T-cell (primary cell): ENCODE results near the gene MACO1. TPM values are rescaled to one million over a fixed set of nuclear protein-coding genes. Genes with fewer than 3 reads are reported as not detected.

Experiments
- ATAC-seq, 4 experiments: fragments of 200-7000 bp in 3 of 4; fragments of 150-1000 bp in 1 of 4; cut with Tn5 transposase; replicated peaks in 1 of 4; 1 replicate in 3 of 4; 2 replicates in 1 of 4; pipeline ENCODE4 v1.10.0; 2021; ENCODE audit warnings: moderate library complexity in 3 of 4, mild to moderate bottlenecking in 2 of 4, moderate number of reproducible peaks in 1 of 4
- CTCF ChIA-PET, 2 donors: fragments of 300-600 bp; sonication (Branson Sonifier 250); formaldehyde crosslinking; loops; one replicate each; lab custom pipeline; 2022; ENCODE audit warnings: antibody characterized with exemption in 2 of 2; lab: Charles Lee
- POLR2A ChIA-PET, 2 donors: fragments of 300-600 bp; sonication (Branson Sonifier 250); formaldehyde crosslinking; loops; one replicate each; lab custom pipeline; 2022; ENCODE audit warnings: antibody characterized with exemption in 2 of 2; lab: Charles Lee
- DNase-seq, 35 experiments: peaks; one replicate each; pipeline versions ENCODE4 v3.0.0 to v3.0.0-alpha.2; 2013 to 2023
- H3K27ac ChIP-seq: one replicate; pipeline ENCODE4 v1.5.1; 2013; ENCODE audit warnings: low read length
- H3K27me3 ChIP-seq, 2 experiments: replicated peaks in 1 of 2; 1 replicate in 1 of 2; 2 replicates in 1 of 2; pipeline versions ENCODE4 v1.6.1 to v1.7.0; 2013; ENCODE audit warnings: low read length in 1 of 2, mixed read lengths in 1 of 2; ENCODE audit not compliant: control insufficient read depth in 2 of 2, insufficient read depth in 2 of 2; ENCODE audit errors: extremely low read depth in 1 of 2
- H3K36me3 ChIP-seq, 2 donors: 1 replicate in 1 of 2; 2 replicates in 1 of 2; pipeline versions ENCODE4 v1.6.1 to v1.7.0; 2013; ENCODE audit warnings: low read length in 1 of 2; ENCODE audit not compliant: control insufficient read depth in 2 of 2, insufficient read depth in 1 of 2; ENCODE audit errors: extremely low read depth in 1 of 2
- H3K4me1 ChIP-seq, 2 experiments: 1 replicate in 1 of 2; 2 replicates in 1 of 2; pipeline versions ENCODE4 v1.6.1 to v1.7.0; 2013; ENCODE audit warnings: low read length in 2 of 2, mixed read lengths in 1 of 2; ENCODE audit not compliant: insufficient read depth in 2 of 2, control insufficient read depth in 1 of 2; ENCODE audit errors: extremely low read depth in 1 of 2
- H3K4me3 ChIP-seq, 2 donors: 1 replicate in 1 of 2; 2 replicates in 1 of 2; pipeline versions ENCODE4 v1.5.1 to v1.7.0; 2013; ENCODE audit warnings: mild to moderate bottlenecking in 2 of 2, low read length in 1 of 2, moderate library complexity in 1 of 2; ENCODE audit not compliant: control insufficient read depth in 1 of 2; ENCODE audit errors: extremely low read depth in 1 of 2
- H3K9me3 ChIP-seq: 2 replicates; pipeline ENCODE4 v1.7.0; 2013
- H3K27ac Mint-ChIP-seq, 2 donors: one replicate each; pipeline ENCODE4 v1.8.0; 2020 to 2021; ENCODE audit warnings: mild to moderate bottlenecking in 2 of 2, mixed read lengths in 2 of 2
- H3K27me3 Mint-ChIP-seq, 2 donors: one replicate each; pipeline ENCODE4 v1.8.0; 2021 to 2022; ENCODE audit warnings: mixed read lengths in 2 of 2
- H3K36me3 Mint-ChIP-seq: one replicate; pipeline ENCODE4 v1.8.0; 2021; ENCODE audit warnings: mixed read lengths
- H3K4me1 Mint-ChIP-seq, 3 donors: one replicate each; pipeline ENCODE4 v1.8.0; 2020 to 2022; ENCODE audit warnings: mixed read lengths in 3 of 3, mild to moderate bottlenecking in 1 of 3
- H3K4me3 Mint-ChIP-seq, 3 donors: one replicate each; pipeline ENCODE4 v1.8.0; 2020 to 2022; ENCODE audit warnings: mild to moderate bottlenecking in 3 of 3, mixed read lengths in 3 of 3, moderate library complexity in 3 of 3
- H3K9me3 Mint-ChIP-seq, 3 donors: one replicate each; pipeline ENCODE4 v1.8.0; 2020 to 2022; ENCODE audit warnings: mixed read lengths in 3 of 3
- WGBS: methylation state at CpG from one replicate; pipeline ENCODE4 v1.1.5; 2013; ENCODE audit warnings: missing lambda C conversion rate; ENCODE audit not compliant: insufficient coverage; 5-methylcytosine and 5-hydroxymethylcytosine counted together
- total RNA-seq, 35 experiments: library from RNA in 6 of 35; stranded (reverse) in 6 of 35; fragments of 120-200 nt in 1 of 35; gene quantifications; one replicate each; pipeline versions ENCODE4 v1.2.1 to v1.2.4 and lab custom pipeline; 2013 to 2026

Gene MACO1
- total RNA-seq, 5 donors from 2014 or later (not counting 1 experiment from before 2014, with no cell fraction given), result 19.7 to 23.2 (median 21.5) TPM

DNA sequence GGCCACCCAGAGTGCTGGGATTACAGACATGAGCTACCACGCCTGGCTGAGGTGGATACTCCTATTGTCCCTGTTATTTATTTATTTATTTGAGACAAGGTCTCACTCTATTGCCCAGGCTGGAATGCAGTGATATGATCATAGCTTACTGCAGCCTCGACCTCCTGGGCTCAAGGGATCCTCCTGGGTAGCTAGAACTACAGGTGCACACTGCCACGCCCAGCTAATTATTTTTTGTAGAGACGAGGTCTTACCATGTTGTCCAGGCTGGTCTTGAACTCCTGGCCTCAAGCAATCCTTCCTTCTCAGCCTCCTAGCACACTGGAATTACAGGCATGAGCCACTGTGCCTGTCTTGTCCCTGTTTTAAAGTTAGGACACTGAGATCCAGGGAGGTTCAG is 117.9 kb downstream of the MACO1 start:
- Mint-ChIP-seq H3K27me3 (no peaks in the 10 kb centered on the region), H3K4me3 (peak overlapping the region in 2 of 3 donors; percentile 57 to 77)
- no peak for ATAC-seq

DNA sequence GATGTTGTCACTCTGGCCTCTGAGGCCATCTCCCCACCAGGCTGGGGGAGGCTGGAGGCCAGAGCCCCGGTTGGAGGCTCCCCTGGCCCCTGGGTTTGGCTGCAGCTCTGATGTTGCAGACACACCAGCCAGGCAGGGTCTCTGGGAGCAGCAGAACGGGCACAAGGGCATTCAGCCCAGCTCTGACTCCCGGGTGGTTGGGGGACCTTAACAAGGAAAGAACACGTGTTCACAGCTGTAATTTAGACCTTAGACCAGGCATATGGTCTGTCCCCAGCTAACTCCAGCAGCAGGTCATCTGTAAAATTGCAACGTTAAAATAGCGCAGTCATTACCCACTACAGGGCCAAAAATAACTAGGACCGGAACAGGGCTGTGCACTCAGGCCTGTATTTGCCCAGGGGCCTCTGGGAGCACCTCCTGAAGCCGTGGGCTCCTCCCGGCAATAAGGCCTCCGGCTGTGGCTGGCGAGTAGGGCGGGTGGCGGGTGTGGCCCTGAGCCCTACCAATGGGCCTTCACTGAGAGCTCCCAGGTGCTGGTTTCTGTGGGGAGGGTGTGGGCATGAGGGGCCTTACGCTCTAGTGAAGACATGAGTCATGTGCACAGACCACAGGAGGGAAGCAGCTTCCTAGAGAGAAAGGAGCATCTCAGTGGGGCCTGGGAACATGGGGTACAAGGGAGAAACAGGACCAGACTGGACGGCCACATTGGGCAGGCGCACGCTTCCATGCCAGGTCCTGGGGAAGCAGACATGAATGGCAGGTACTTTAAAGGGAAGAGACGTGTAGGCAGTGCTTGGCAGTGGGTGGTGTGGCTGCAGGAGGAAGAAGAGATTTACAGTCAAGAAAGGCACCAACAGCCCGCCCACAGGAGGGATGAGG is 118.8 kb downstream of the MACO1 start:
- H3K27me3 Mint-ChIP-seq, result no peaks in the 10 kb centered on the region
- peaks cover 76 to 99% of the 10 kb centered on the region in 2 experiments for H3K4me1 ChIP-seq
- ChIA-PET CTCF (interaction anchor here (0.5 to 3.3 kb wide), 6 partner anchors 12 to 1864 kb away, joined by 3 to 10 read pairs (median 4); no protein-coding TSS in a partner anchor), POLR2A (interaction anchor here in 1 of 2 donors (0.6 kb wide), 1 partner anchor 83 kb away, joined by 4 read pairs; no protein-coding TSS in a partner anchor)
- H3K4me3 Mint-ChIP-seq, result peak overlapping the region; percentile 57 to 79 (median 77)
- no peaks in the 10 kb centered on the region for H3K9me3 ChIP-seq
- H3K4me3 ChIP-seq, result peak overlapping the region; percentile 34 to 39
- peaks cover 3 to 11% of the 10 kb centered on the region in 2 donors for H3K36me3 ChIP-seq
- ATAC-seq (peak; percentile 95 to 99 (median 96)), DNase-seq (peak; percentile 43 to 73 (median 59))
- H3K36me3 Mint-ChIP-seq, result peaks cover 8% of the 10 kb centered on the region
- peak overlapping the region; percentile 97 to 98 for H3K27ac Mint-ChIP-seq
- H3K4me1 Mint-ChIP-seq, result peaks cover 93 to 95% (median 93%) of the 10 kb centered on the region in 3 donors
- WGBS, result 6% methylated on average over 18 of the region's 19 CpGs
- H3K9me3 Mint-ChIP-seq, result no peaks in the 10 kb centered on the region
- H3K27ac ChIP-seq, result peak overlapping the region; percentile 69
- no peaks in the 10 kb centered on the region for H3K27me3 ChIP-seq

More for the DNA sequence above, 117.9 kb downstream of the MACO1 start:
- Mint-ChIP-seq H3K36me3 (peaks cover 2% of the 10 kb centered on the region), H3K9me3 (no peaks in the 10 kb centered on the region), H3K4me1 (peaks cover 86 to 87% (median 87%) of the 10 kb centered on the region in 3 donors), H3K27ac (peak overlapping the region; percentile 97 to 98)
- Histone ChIP-seq H3K9me3 (no peaks in the 10 kb centered on the region), H3K36me3 (peaks cover 0 to 2% of the 10 kb centered on the region in 2 donors), H3K4me3 (no peak overlapping the region), H3K27me3 (no peaks in the 10 kb centered on the region), H3K27ac (peak overlapping the region; percentile 69), H3K4me1 (peaks cover 73 to 95% of the 10 kb centered on the region in 2 experiments)
- no peak for DNase-seq
- ChIA-PET POLR2A (no interaction called here), CTCF (interaction anchor here in 1 of 2 donors (0.6 to 3.3 kb wide), 2 partner anchors 17 to 920 kb away, joined by 3 to 10 read pairs; no protein-coding TSS in a partner anchor)
- WGBS, result 81% methylated on average over 2 of the region's 4 CpGs

Other genes starting within 250 kb of the MACO1 start
- gene SYF2, start 198.4 kb upstream of the MACO1 start, total RNA-seq, result 10 to 100 TPM; 65.9 to 71.4 (median 68.6) TPM
- 100 to 1,000 TPM; 433 to 572 (median 461) TPM for gene RSRP1, start 183.4 kb upstream of the MACO1 start, total RNA-seq
- gene RHD, start 158.4 kb upstream of the MACO1 start, total RNA-seq, result under 1 TPM in 2 of 5 donors, not detected in 3; 0.13 to 0.19 TPM
- 100 to 1,000 TPM in 1 of 5 donors, 10 to 100 TPM in 4; 74.8 to 104 (median 97.2) TPM for gene TMEM50A, start 92.6 kb upstream of the MACO1 start, total RNA-seq
- 1 to 10 TPM in 1 of 5 donors, under 1 TPM in 3, not detected in 1; 0.35 to 1.0 (median 0.63) TPM for gene RHCE, start 10.1 kb upstream of the MACO1 start, total RNA-seq
- gene LDLRAP1, start 112.7 kb downstream of the MACO1 start, total RNA-seq, result 100 to 1,000 TPM; 143 to 298 (median 222) TPM
- gene MAN1C1, start 185.9 kb downstream of the MACO1 start, total RNA-seq, result 10 to 100 TPM; 57.5 to 90.5 (median 65.5) TPM